ENCODE results near the gene P2RY2. TPM values are rescaled to one million over a fixed set of nuclear protein-coding genes. Genes with fewer than 3 reads are reported as not detected.

Gene P2RY2
- total RNA-seq, 1 donor from 2014 or later, result 0.45 TPM

DNA sequence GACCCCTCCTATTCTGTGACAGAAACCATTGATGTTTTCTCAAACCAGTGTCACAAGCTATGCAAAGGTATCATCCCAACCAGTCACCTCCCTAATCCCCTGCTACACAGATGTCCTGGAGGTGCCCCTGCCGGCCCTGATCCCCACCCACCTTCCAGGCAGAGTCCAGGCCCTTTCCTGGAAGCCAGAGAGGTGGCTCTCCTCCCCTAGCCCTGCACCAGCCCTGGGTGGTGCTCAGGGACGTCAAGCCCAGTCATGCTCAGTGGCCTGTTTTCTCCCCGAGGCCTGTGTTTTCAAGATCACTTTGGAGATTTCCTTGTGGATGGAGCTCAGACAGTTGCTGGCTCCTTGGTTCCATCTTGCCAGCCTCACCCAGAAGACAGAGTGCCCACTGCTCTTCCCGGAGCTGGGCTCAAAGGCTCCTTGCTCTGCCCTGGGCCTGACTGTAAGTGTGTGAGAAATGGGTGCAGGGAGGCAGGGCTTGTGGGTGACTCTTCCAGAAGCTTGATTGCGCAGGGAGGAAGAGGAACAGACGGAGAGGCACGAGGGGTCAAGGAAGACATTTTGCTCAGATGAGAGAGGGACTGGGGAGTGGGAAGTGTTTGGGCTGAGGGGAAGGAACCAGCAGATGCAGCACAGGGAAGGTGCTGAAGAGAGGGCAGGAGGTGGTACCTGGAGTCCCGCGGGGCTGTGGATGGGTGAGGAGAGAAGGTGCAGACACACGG, 65.4 kb downstream of the P2RY2 start:
- Mint-ChIP-seq H3K27ac (peak overlapping the region; percentile 11), H3K9me3 (no peaks in the 10 kb centered on the region), H3K36me3 (no peaks in the 10 kb centered on the region), H3K4me3 (no peak overlapping the region), H3K4me1 (peaks cover 12% of the 10 kb centered on the region), H3K27me3 (ENCODE audit: insufficient read depth, low read depth) (peaks cover 14% of the 10 kb centered on the region)
- Histone ChIP-seq H3K36me3 (no peaks in the 10 kb centered on the region), H3F3A (ENCODE audit: low read depth) (no peaks in the 10 kb centered on the region), H3K4me3 (no peak overlapping the region), H3K27me3 (no peaks in the 10 kb centered on the region), H2AFZ (replicated peaks) (peak overlapping the region; percentile 10), H3K9me3 (ENCODE audit: low read depth) (no peaks in the 10 kb centered on the region), H3K27ac (no peak overlapping the region), H3K79me2 (ENCODE audit: low read depth) (no peaks in the 10 kb centered on the region), H3K4me2 (no peak overlapping the region), H3K9ac (no peak overlapping the region), H3K4me1 (no peaks in the 10 kb centered on the region), H4K20me1 (ENCODE audit: low read depth) (no peaks in the 10 kb centered on the region)
- no peak for DNase-seq (ENCODE audit: low spot score)
- TF ChIP-seq EZH2 (IDR thresholded peaks at IDR 0.05) (no peak), EZH2phosphoT487 (IDR thresholded peaks at IDR 0.05) (no peak)
- TF ChIP-seq, protein P1, sequence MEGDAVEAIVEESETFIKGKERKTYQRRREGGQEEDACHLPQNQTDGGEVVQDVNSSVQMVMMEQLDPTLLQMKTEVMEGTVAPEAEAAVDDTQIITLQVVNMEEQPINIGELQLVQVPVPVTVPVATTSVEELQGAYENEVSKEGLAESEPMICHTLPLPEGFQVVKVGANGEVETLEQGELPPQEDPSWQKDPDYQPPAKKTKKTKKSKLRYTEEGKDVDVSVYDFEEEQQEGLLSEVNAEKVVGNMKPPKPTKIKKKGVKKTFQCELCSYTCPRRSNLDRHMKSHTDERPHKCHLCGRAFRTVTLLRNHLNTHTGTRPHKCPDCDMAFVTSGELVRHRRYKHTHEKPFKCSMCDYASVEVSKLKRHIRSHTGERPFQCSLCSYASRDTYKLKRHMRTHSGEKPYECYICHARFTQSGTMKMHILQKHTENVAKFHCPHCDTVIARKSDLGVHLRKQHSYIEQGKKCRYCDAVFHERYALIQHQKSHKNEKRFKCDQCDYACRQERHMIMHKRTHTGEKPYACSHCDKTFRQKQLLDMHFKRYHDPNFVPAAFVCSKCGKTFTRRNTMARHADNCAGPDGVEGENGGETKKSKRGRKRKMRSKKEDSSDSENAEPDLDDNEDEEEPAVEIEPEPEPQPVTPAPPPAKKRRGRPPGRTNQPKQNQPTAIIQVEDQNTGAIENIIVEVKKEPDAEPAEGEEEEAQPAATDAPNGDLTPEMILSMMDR (IDR thresholded peaks at IDR 0.05), result no peak

DNA sequence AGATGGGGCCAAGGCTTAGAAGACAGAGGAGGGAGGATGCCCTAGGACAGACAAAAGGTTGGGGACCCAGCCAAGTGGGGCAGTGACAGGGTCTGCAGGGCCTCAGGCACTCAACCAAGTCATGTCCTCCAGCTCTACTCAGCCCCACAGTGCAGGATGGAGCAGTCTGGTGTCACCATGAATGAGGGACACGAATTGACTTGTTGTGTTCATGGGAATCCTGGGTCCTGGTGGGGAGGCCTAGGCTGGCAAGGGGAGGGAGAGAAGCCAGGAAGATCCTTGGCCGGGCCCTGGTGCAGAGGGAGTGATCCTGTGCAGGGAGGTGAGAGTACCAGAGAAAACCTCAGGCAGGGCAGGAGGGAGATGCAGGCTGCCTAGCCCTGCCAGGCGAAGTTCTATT, 66.0 kb downstream of the P2RY2 start:
- Histone ChIP-seq H3K27ac (no peak overlapping the region), H3K79me2 (ENCODE audit: low read depth) (no peaks in the 10 kb centered on the region), H3K9ac (no peak overlapping the region), H3K36me3 (no peaks in the 10 kb centered on the region), H3K4me3 (no peak overlapping the region), H3F3A (ENCODE audit: low read depth) (no peaks in the 10 kb centered on the region), H3K4me1 (no peaks in the 10 kb centered on the region), H3K4me2 (no peak overlapping the region), H3K9me3 (ENCODE audit: low read depth) (no peaks in the 10 kb centered on the region), H4K20me1 (ENCODE audit: low read depth) (no peaks in the 10 kb centered on the region), H3K27me3 (no peaks in the 10 kb centered on the region), H2AFZ (replicated peaks) (no peak overlapping the region)
- H3K9me3 Mint-ChIP-seq, result no peaks in the 10 kb centered on the region
- no peak overlapping the region for H3K27ac Mint-ChIP-seq
- TF ChIP-seq EZH2 (IDR thresholded peaks at IDR 0.05) (no peak), EZH2phosphoT487 (IDR thresholded peaks at IDR 0.05) (no peak)
- TF ChIP-seq, protein P1 (IDR thresholded peaks at IDR 0.05), result no peak
- peaks cover 17% of the 10 kb centered on the region for H3K27me3 Mint-ChIP-seq (ENCODE audit: insufficient read depth, low read depth)
- H3K4me3 Mint-ChIP-seq, result no peak overlapping the region
- H3K36me3 Mint-ChIP-seq, result no peaks in the 10 kb centered on the region
- DNase-seq (ENCODE audit: low spot score), result no peak
- peaks cover 18% of the 10 kb centered on the region for H3K4me1 Mint-ChIP-seq

DNA sequence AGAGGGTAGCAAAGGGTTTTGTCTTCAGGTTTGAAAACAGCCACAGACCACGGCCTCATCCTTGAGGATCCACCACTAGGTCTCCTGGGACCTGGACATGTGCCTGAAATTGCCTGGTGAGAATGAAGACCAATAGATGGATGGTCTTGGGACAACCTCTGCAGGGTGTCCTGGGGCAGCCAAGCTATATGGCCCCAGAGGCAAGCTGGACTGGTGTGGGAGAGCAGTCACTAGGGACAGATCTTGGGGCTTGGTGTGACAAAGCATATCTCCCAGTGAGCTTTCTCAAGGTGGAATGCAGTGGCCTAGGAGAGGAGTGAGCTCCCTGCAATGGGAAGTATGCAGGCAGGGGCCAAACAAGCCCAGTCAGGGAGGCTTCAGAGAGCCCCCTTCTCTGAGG, 67.6 kb downstream of the P2RY2 start:
- H3K9ac ChIP-seq, result no peak overlapping the region
- no peaks in the 10 kb centered on the region for H3K9me3 ChIP-seq (ENCODE audit: low read depth)
- H3K27me3 ChIP-seq, result no peaks in the 10 kb centered on the region
- peaks cover 16% of the 10 kb centered on the region for H3K27me3 Mint-ChIP-seq (ENCODE audit: insufficient read depth, low read depth)
- H3K9me3 Mint-ChIP-seq, result no peaks in the 10 kb centered on the region
- no peaks in the 10 kb centered on the region for H3F3A ChIP-seq (ENCODE audit: low read depth)
- H3K36me3 ChIP-seq, result no peaks in the 10 kb centered on the region
- peaks cover 24% of the 10 kb centered on the region for H3K4me1 Mint-ChIP-seq
- no peak overlapping the region for H2AFZ ChIP-seq (replicated peaks)
- no peaks in the 10 kb centered on the region for H3K79me2 ChIP-seq (ENCODE audit: low read depth)
- H3K4me1 ChIP-seq, result no peaks in the 10 kb centered on the region
- no peak overlapping the region for H3K4me3 ChIP-seq
- H3K27ac Mint-ChIP-seq, result no peak overlapping the region
- H3K27ac ChIP-seq, result no peak overlapping the region
- DNase-seq (ENCODE audit: low spot score), result no peak
- no peak overlapping the region for H3K4me3 Mint-ChIP-seq
- TF ChIP-seq EZH2 (IDR thresholded peaks at IDR 0.05) (no peak), EZH2phosphoT487 (IDR thresholded peaks at IDR 0.05) (no peak)
- TF ChIP-seq, protein P1 (IDR thresholded peaks at IDR 0.05), result no peak
- no peaks in the 10 kb centered on the region for H4K20me1 ChIP-seq (ENCODE audit: low read depth)
- H3K4me2 ChIP-seq, result no peak overlapping the region
- H3K36me3 Mint-ChIP-seq, result no peaks in the 10 kb centered on the region

Other genes with a start within 250 kb of the P2RY2 start
- 15.6 and 22.2 TPM in 2 replicates for gene FCHSD2, start 76.0 kb upstream of the P2RY2 start, total RNA-seq (ENCODE audit: low replicate concordance)
- gene P2RY6, start 54.1 kb downstream of the P2RY2 start, total RNA-seq (ENCODE audit: low replicate concordance), result 0.25 TPM in 1 of 2 replicates, not detected in the other
- 19.9 and 41.8 TPM in 2 replicates for gene ARHGEF17, start 90.0 kb downstream of the P2RY2 start, total RNA-seq (ENCODE audit: low replicate concordance)
- 5.4 and 15.0 TPM in 2 replicates for gene RELT, start 158.1 kb downstream of the P2RY2 start, total RNA-seq (ENCODE audit: low replicate concordance)

Data from neural progenitor cell (in vitro differentiated cells).